Memory B cell (primary cell): ENCODE results near the gene PPP2R5B.

Experiments used
- ATAC-seq: fragments of 150-1000 bp; cut with Tn5 transposase; 2 replicates; pipeline ENCODE4 v1.10.0; 2021; ENCODE audit warnings: low read depth, mild to moderate bottlenecking, moderate library complexity
- DNase-seq, 2 donors: peaks; one replicate each; pipeline ENCODE4 v3.0.0; 2022; ENCODE audit warnings: low spot score in 2 of 2
- H3K27ac Mint-ChIP-seq: one replicate; pipeline ENCODE4 v1.8.0; 2022; ENCODE audit warnings: mild to moderate bottlenecking, moderate library complexity, mixed read lengths
- H3K27me3 Mint-ChIP-seq: one replicate; pipeline ENCODE4 v1.8.0; 2022; ENCODE audit warnings: mixed read lengths
- H3K36me3 Mint-ChIP-seq: one replicate; pipeline ENCODE4 v1.8.0; 2022; ENCODE audit warnings: mild to moderate bottlenecking, mixed read lengths
- H3K4me1 Mint-ChIP-seq: one replicate; pipeline ENCODE4 v1.8.0; 2022; ENCODE audit warnings: mixed read lengths
- H3K4me3 Mint-ChIP-seq: one replicate; pipeline ENCODE4 v1.8.0; 2022; ENCODE audit warnings: mild to moderate bottlenecking, moderate library complexity, mixed read lengths
- H3K9me3 Mint-ChIP-seq: one replicate; pipeline ENCODE4 v1.8.0; 2022; ENCODE audit warnings: mixed read lengths

PPP2R5B gene

GRCh38 chr11:64883575-64883974 is 40.9 kb upstream of the PPP2R5B start:
- H3K9me3 Mint-ChIP-seq, result no peaks in the 10 kb centered on the region
- no peaks in the 10 kb centered on the region for H3K36me3 Mint-ChIP-seq
- no peak overlapping the region for H3K4me3 Mint-ChIP-seq
- no peaks in the 10 kb centered on the region for H3K27me3 Mint-ChIP-seq
- no peak overlapping the region for H3K27ac Mint-ChIP-seq
- peaks cover 33% of the 10 kb centered on the region for H3K4me1 Mint-ChIP-seq
- ATAC-seq (no peak), DNase-seq (no peak)

- Mint-ChIP-seq H3K36me3 (no peaks in the 10 kb centered on the region), H3K4me3 (no peak overlapping the region), H3K27ac (no peak overlapping the region), H3K4me1 (peaks cover 30% of the 10 kb centered on the region), H3K9me3 (no peaks in the 10 kb centered on the region), H3K27me3 (no peaks in the 10 kb centered on the region)
- ATAC-seq (no peak), DNase-seq (no peak)
These were observed 40.5 kb upstream of the PPP2R5B start for GRCh38 chr11:64884019-64884418.

GRCh38 chr11:64885367-64886286 is 38.9 kb upstream of the PPP2R5B start:
- H3K9me3 Mint-ChIP-seq, result no peaks in the 10 kb centered on the region
- H3K36me3 Mint-ChIP-seq, result no peaks in the 10 kb centered on the region
- ATAC-seq (no peak), DNase-seq (no peak)
- H3K4me1 Mint-ChIP-seq, result peaks cover 15% of the 10 kb centered on the region
- H3K27me3 Mint-ChIP-seq, result no peaks in the 10 kb centered on the region
- peak overlapping the region; percentile 3 for H3K27ac Mint-ChIP-seq
- no peak overlapping the region for H3K4me3 Mint-ChIP-seq

- Mint-ChIP-seq H3K9me3 (no peaks in the 10 kb centered on the region), H3K4me3 (peak overlapping the region; percentile 11), H3K27me3 (no peaks in the 10 kb centered on the region), H3K4me1 (peaks cover 14% of the 10 kb centered on the region), H3K36me3 (no peaks in the 10 kb centered on the region), H3K27ac (peak overlapping the region; percentile 63)
- no peak for DNase-seq
- ATAC-seq, result no peak
These were observed 37.2 kb upstream of the PPP2R5B start for GRCh38 chr11:64887234-64887756.

- Mint-ChIP-seq H3K27ac (peak overlapping the region; percentile 63), H3K36me3 (no peaks in the 10 kb centered on the region), H3K27me3 (no peaks in the 10 kb centered on the region), H3K4me3 (peak overlapping the region; percentile 82), H3K9me3 (no peaks in the 10 kb centered on the region), H3K4me1 (peaks cover 14% of the 10 kb centered on the region)
- peak; percentile 97 for ATAC-seq
- DNase-seq, result peak; percentile 86 to 93
These were observed 36.6 kb upstream of the PPP2R5B start for GRCh38 chr11:64887757-64888405.

- Mint-ChIP-seq H3K36me3 (no peaks in the 10 kb centered on the region), H3K9me3 (no peaks in the 10 kb centered on the region), H3K4me3 (peak overlapping the region; percentile 82), H3K27me3 (no peaks in the 10 kb centered on the region), H3K27ac (peak overlapping the region; percentile 58), H3K4me1 (peaks cover 14% of the 10 kb centered on the region)
- DNase-seq (no peak), ATAC-seq (no peak)
These were observed 36.1 kb upstream of the PPP2R5B start for GRCh38 chr11:64888406-64888728.

- DNase-seq (no peak), ATAC-seq (no peak)
- Mint-ChIP-seq H3K4me1 (peaks cover 14% of the 10 kb centered on the region), H3K27ac (no peak overlapping the region), H3K9me3 (no peaks in the 10 kb centered on the region), H3K4me3 (no peak overlapping the region), H3K27me3 (no peaks in the 10 kb centered on the region), H3K36me3 (no peaks in the 10 kb centered on the region)
These were observed 35.6 kb upstream of the PPP2R5B start for GRCh38 chr11:64888729-64889511.

GRCh38 chr11:64890522-64890939 is 34.0 kb upstream of the PPP2R5B start:
- ATAC-seq (no peak), DNase-seq (no peak)
- H3K27me3 Mint-ChIP-seq, result no peaks in the 10 kb centered on the region
- H3K36me3 Mint-ChIP-seq, result no peaks in the 10 kb centered on the region
- no peaks in the 10 kb centered on the region for H3K9me3 Mint-ChIP-seq
- H3K4me3 Mint-ChIP-seq, result no peak overlapping the region
- H3K4me1 Mint-ChIP-seq, result peaks cover 17% of the 10 kb centered on the region
- H3K27ac Mint-ChIP-seq, result no peak overlapping the region

GRCh38 chr11:64891215-64891848 is 33.2 kb upstream of the PPP2R5B start:
- Mint-ChIP-seq H3K36me3 (no peaks in the 10 kb centered on the region), H3K4me3 (no peak overlapping the region), H3K27me3 (no peaks in the 10 kb centered on the region), H3K9me3 (no peaks in the 10 kb centered on the region), H3K4me1 (peaks cover 13% of the 10 kb centered on the region), H3K27ac (no peak overlapping the region)
- DNase-seq, result no peak
- no peak for ATAC-seq

GRCh38 chr11:64891880-64892279 is 32.6 kb upstream of the PPP2R5B start:
- Mint-ChIP-seq H3K4me3 (no peak overlapping the region), H3K9me3 (no peaks in the 10 kb centered on the region), H3K36me3 (no peaks in the 10 kb centered on the region), H3K27me3 (no peaks in the 10 kb centered on the region), H3K4me1 (peaks cover 13% of the 10 kb centered on the region), H3K27ac (no peak overlapping the region)
- ATAC-seq (no peak), DNase-seq (no peak)

GRCh38 chr11:64892411-64892831 is 32.1 kb upstream of the PPP2R5B start:
- no peaks in the 10 kb centered on the region for H3K9me3 Mint-ChIP-seq
- no peaks in the 10 kb centered on the region for H3K27me3 Mint-ChIP-seq
- no peak overlapping the region for H3K27ac Mint-ChIP-seq
- no peak for ATAC-seq
- H3K36me3 Mint-ChIP-seq, result no peaks in the 10 kb centered on the region
- no peak for DNase-seq
- H3K4me3 Mint-ChIP-seq, result no peak overlapping the region
- H3K4me1 Mint-ChIP-seq, result peaks cover 12% of the 10 kb centered on the region

- H3K27ac Mint-ChIP-seq, result no peak overlapping the region
- ATAC-seq (no peak), DNase-seq (no peak)
- no peaks in the 10 kb centered on the region for H3K27me3 Mint-ChIP-seq
- H3K9me3 Mint-ChIP-seq, result no peaks in the 10 kb centered on the region
- peaks cover 10% of the 10 kb centered on the region for H3K4me1 Mint-ChIP-seq
- no peak overlapping the region for H3K4me3 Mint-ChIP-seq
- H3K36me3 Mint-ChIP-seq, result no peaks in the 10 kb centered on the region
These were observed 31.7 kb upstream of the PPP2R5B start for GRCh38 chr11:64892838-64893193.

GRCh38 chr11:64893194-64894069 is 31.1 kb upstream of the PPP2R5B start:
- H3K4me1 Mint-ChIP-seq, result peaks cover 5% of the 10 kb centered on the region
- no peak overlapping the region for H3K27ac Mint-ChIP-seq
- ATAC-seq, result no peak

More at GRCh38 chr11:64893194-64894069, 31.1 kb upstream of the PPP2R5B start:
- Mint-ChIP-seq H3K27me3 (no peaks in the 10 kb centered on the region), H3K9me3 (no peaks in the 10 kb centered on the region), H3K36me3 (no peaks in the 10 kb centered on the region), H3K4me3 (no peak overlapping the region)
- no peak for DNase-seq
